IMR-90 (cell line): ENCODE results near the gene RBM11.

Experiments
- BHLHE40 ChIP-seq: fragments of 150-350 bp; IDR thresholded peaks from 2 replicates; pipeline ENCODE4 v1.6.1; 2016; ENCODE audit warnings: mild to moderate bottlenecking, low read depth, low read length
- CEBPB ChIP-seq: IDR thresholded peaks from 2 replicates; pipeline ENCODE4 v1.6.1; 2012; ENCODE audit warnings: low read depth, low read length, improper control_type of control experiment
- CTCF ChIP-seq: conservative IDR thresholded peaks from 2 replicates; pipeline ENCODE4 v1.5.1; 2012; ENCODE audit warnings: mild to moderate bottlenecking, low read depth, low read length, improper control_type of control experiment
- FOS ChIP-seq: fragments of 150-350 bp; IDR thresholded peaks from 2 replicates; pipeline ENCODE4 v1.6.1; 2016; ENCODE audit warnings: low read depth, low read length
- MAFK ChIP-seq: IDR thresholded peaks from 2 replicates; pipeline ENCODE4 v1.6.1; 2012; ENCODE audit warnings: low read depth, low read length, improper control_type of control experiment
- MAZ ChIP-seq: IDR thresholded peaks from 2 replicates; pipeline ENCODE4 v1.6.1; 2012; ENCODE audit warnings: low read depth, mild to moderate bottlenecking, low read length, improper control_type of control experiment, moderate library complexity, borderline replicate concordance
- MXI1 ChIP-seq: IDR thresholded peaks from 2 replicates; pipeline ENCODE4 v1.6.1; 2012; ENCODE audit warnings: low read depth, mild to moderate bottlenecking, low read length, moderate library complexity, borderline replicate concordance
- POLR2A ChIP-seq: IDR thresholded peaks from 2 replicates; pipeline ENCODE4 v1.6.1; 2012; ENCODE audit warnings: mild to moderate bottlenecking, low read depth, low read length
- RAD21 ChIP-seq: IDR thresholded peaks from 2 replicates; pipeline ENCODE4 v1.6.1; 2012; ENCODE audit warnings: low read length, improper control_type of control experiment
- RCOR1 ChIP-seq: IDR thresholded peaks from 2 replicates; pipeline ENCODE4 v1.6.1; 2012; ENCODE audit warnings: mild to moderate bottlenecking, low read length, improper control_type of control experiment; ENCODE audit not compliant: insufficient replicate concordance
- SMC3 ChIP-seq: fragments of 150-350 bp; IDR thresholded peaks from 2 replicates; pipeline ENCODE4 v1.6.1; 2016; ENCODE audit warnings: low read depth, mild to moderate bottlenecking, antibody characterized with exemption, low read length, moderate library complexity
- TF ChIP-seq, protein P1 (sequence below): fragments of 150-350 bp; IDR thresholded peaks from 2 replicates; pipeline ENCODE4 v1.6.1; 2017; ENCODE audit warnings: mild to moderate bottlenecking, antibody characterized with exemption, low read length, low read depth

DNA sequence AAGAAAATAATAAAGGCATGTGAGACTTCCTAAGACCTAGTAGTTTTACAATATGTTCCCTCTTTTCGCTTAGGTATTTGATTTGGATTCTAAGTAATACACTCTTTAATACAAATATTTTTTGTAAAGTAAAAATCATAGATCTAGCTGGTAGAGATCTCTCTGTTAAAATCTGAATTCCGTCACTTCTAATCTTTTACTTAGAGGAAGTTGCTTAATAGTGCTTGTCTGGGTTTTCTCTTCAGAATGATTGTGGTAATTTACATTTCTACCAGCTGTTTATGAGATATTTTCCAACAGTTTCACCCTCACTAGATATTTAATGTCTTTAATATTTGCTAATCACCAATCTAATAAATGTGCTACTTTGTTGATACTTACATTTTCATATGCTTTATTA lies 23.3 kb downstream of the RBM11 start:
- TF ChIP-seq CTCF (no peak), SMC3 (no peak), POLR2A (no peak), CEBPB (no peak), RAD21 (no peak), MAFK (no peak), RCOR1 (no peak), FOS (no peak), BHLHE40 (no peak), MAZ (no peak), MXI1 (no peak)
- TF ChIP-seq, protein P1, sequence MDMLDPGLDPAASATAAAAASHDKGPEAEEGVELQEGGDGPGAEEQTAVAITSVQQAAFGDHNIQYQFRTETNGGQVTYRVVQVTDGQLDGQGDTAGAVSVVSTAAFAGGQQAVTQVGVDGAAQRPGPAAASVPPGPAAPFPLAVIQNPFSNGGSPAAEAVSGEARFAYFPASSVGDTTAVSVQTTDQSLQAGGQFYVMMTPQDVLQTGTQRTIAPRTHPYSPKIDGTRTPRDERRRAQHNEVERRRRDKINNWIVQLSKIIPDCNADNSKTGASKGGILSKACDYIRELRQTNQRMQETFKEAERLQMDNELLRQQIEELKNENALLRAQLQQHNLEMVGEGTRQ, result no peak
